Astrocyte of the spinal cord (primary cell): Measurements from ENCODE around the gene ZDHHC20.

Experiments
- DNase-seq: peaks from one replicate; pipeline ENCODE4 v3.0.0; 2011; ENCODE audit warnings: low read depth, low spot score
- H3K4me3 ChIP-seq: 2 replicates; pipeline ENCODE4 v1.5.1; 2011; ENCODE audit warnings: low read depth, mild to moderate bottlenecking, low read length, moderate library complexity
- CTCF ChIP-seq: IDR thresholded peaks from 2 replicates; pipeline ENCODE4 v1.5.1; 2012; ENCODE audit warnings: low read depth, mild to moderate bottlenecking, low read length, inconsistent platforms
- in situ Hi-C: cut with HindIII; loops from 2 replicates; pipeline ENCODE4 v1.10.0; 2017; ENCODE audit warnings: low sequenced_read_pairs

The ZDHHC20 gene

GRCh38 chr13:21360463-21360862 is 98.6 kb downstream of the ZDHHC20 start:
- no peak for DNase-seq
- H3K4me3 ChIP-seq = no peak overlapping the region
- in situ Hi-C loops = no loop called here
- TF ChIP-seq CTCF = no peak

- no peak for DNase-seq
- TF ChIP-seq CTCF = no peak
- in situ Hi-C loops = no loop called here
- H3K4me3 ChIP-seq = no peak overlapping the region
Measured at GRCh38 chr13:21359855-21360254, 99.2 kb downstream of the ZDHHC20 start.

- no peak for DNase-seq
- TF ChIP-seq CTCF = no peak
- no peak overlapping the region for H3K4me3 ChIP-seq
- in situ Hi-C loops = no loop called here
Measured at GRCh38 chr13:21355304-21355703, 103.8 kb downstream of the ZDHHC20 start.

GRCh38 chr13:21354721-21355120 is 104.4 kb downstream of the ZDHHC20 start:
- in situ Hi-C loops = no loop called here
- TF ChIP-seq CTCF = no peak
- H3K4me3 ChIP-seq = no peak overlapping the region
- no peak for DNase-seq

GRCh38 chr13:21348488-21349120 is 110.5 kb downstream of the ZDHHC20 start:
- no peak overlapping the region for H3K4me3 ChIP-seq
- no peak for DNase-seq
- in situ Hi-C loops = no loop called here
- TF ChIP-seq CTCF = no peak

GRCh38 chr13:21347753-21348318 is 111.3 kb downstream of the ZDHHC20 start:
- in situ Hi-C loops = no loop called here
- no peak for TF ChIP-seq CTCF
- H3K4me3 ChIP-seq = no peak overlapping the region
- DNase-seq = no peak
